CD14-positive monocyte (primary cell): ENCODE measurements around the gene NUP50. TPM values are rescaled to one million over a fixed set of nuclear protein-coding genes. Genes with fewer than 3 reads are reported as not detected.

Experiments
- DNase-seq, 3 donors: peaks; one replicate each; pipeline ENCODE4 v3.0.0-alpha.2; 2011 to 2022
- H2AFZ ChIP-seq: 2 replicates; pipeline ENCODE4 v1.6.0; 2012; ENCODE audit warnings: mild to moderate bottlenecking, low read depth, low read length, inconsistent platforms; ENCODE audit not compliant: insufficient read depth, poor library complexity, severe bottlenecking
- H3K27ac ChIP-seq, 2 donors: 1 replicate in 1 of 2; 2 replicates in 1 of 2; pipeline ENCODE4 v1.5.1; 2012 to 2013; ENCODE audit warnings: low read length in 2 of 2, control low read depth in 1 of 2, inconsistent platforms in 1 of 2, low read depth in 1 of 2, mild to moderate bottlenecking in 1 of 2
- H3K27me3 ChIP-seq, 2 donors: one replicate each; pipeline versions ENCODE4 v1.6.0 to v1.6.1; 2011 to 2013; ENCODE audit warnings: low read length in 2 of 2; ENCODE audit not compliant: control insufficient read depth in 2 of 2, insufficient read depth in 2 of 2
- H3K36me3 ChIP-seq, 2 donors: replicated peaks in 1 of 2; 1 replicate in 1 of 2; 2 replicates in 1 of 2; pipeline versions ENCODE4 v1.5.1 to v1.6.1; 2012 to 2013; ENCODE audit warnings: low read length in 2 of 2, control low read depth in 1 of 2, inconsistent platforms in 1 of 2, mild to moderate bottlenecking in 1 of 2; ENCODE audit not compliant: insufficient read depth in 2 of 2, control insufficient read depth in 1 of 2
- H3K4me1 ChIP-seq, 2 donors: 1 replicate in 1 of 2; 2 replicates in 1 of 2; pipeline versions ENCODE4 v1.5.1 to v1.6.1; 2012 to 2013; ENCODE audit warnings: low read length in 2 of 2, control low read depth in 1 of 2, inconsistent platforms in 1 of 2, mild to moderate bottlenecking in 1 of 2, moderate library complexity in 1 of 2; ENCODE audit not compliant: insufficient read depth in 2 of 2, control insufficient read depth in 1 of 2
- H3K4me2 ChIP-seq: replicated peaks from 2 replicates; pipeline ENCODE3; 2012; ENCODE audit warnings: low read length, moderate library complexity, mild to moderate bottlenecking; ENCODE audit not compliant: poor library complexity, severe bottlenecking; ENCODE audit errors: extremely low read depth
- H3K4me3 ChIP-seq, 3 experiments: fragments of 200-600 bp in 1 of 3; sonication (generic) in 1 of 3; replicated peaks in 1 of 3; 1 replicate in 2 of 3; 2 replicates in 1 of 3; pipeline ENCODE4 v1.5.1; 2011 to 2013; ENCODE audit warnings: low read length in 3 of 3, mild to moderate bottlenecking in 3 of 3, control low read depth in 2 of 3, low read depth in 2 of 3, inconsistent platforms in 1 of 3, moderate library complexity in 1 of 3
- H3K79me2 ChIP-seq: 2 replicates; pipeline ENCODE4 v1.6.0; 2012; ENCODE audit warnings: mild to moderate bottlenecking, control low read depth, inconsistent platforms, low read length, moderate library complexity; ENCODE audit not compliant: insufficient read depth
- H3K9ac ChIP-seq: 2 replicates; pipeline ENCODE4 v1.6.0; 2017; ENCODE audit warnings: low read length, mild to moderate bottlenecking; ENCODE audit not compliant: insufficient read depth, poor library complexity, severe bottlenecking
- H3K9me3 ChIP-seq, 2 donors: replicated peaks in 1 of 2; 1 replicate in 1 of 2; 2 replicates in 1 of 2; pipeline versions ENCODE4 v1.5.1 to v1.6.1; 2012 to 2013; ENCODE audit warnings: low read length in 2 of 2, control low read depth in 1 of 2; ENCODE audit not compliant: control insufficient read depth in 1 of 2, insufficient read depth in 1 of 2
- H4K20me1 ChIP-seq: 2 replicates; pipeline ENCODE4 v1.6.0; 2012; ENCODE audit warnings: mild to moderate bottlenecking, low read length, control low read depth, moderate library complexity; ENCODE audit not compliant: insufficient read depth
- H3K27ac Mint-ChIP-seq, 7 donors: one replicate each; pipeline ENCODE4 v1.8.0; 2020; ENCODE audit warnings: mild to moderate bottlenecking in 7 of 7, mixed read lengths in 7 of 7, moderate library complexity in 6 of 7, inconsistent platforms in 2 of 7
- H3K27me3 Mint-ChIP-seq, 3 donors: one replicate each; pipeline ENCODE4 v1.8.0; 2021 to 2022; ENCODE audit warnings: low read depth in 3 of 3, mild to moderate bottlenecking in 3 of 3, mixed read lengths in 3 of 3, moderate library complexity in 3 of 3, inconsistent platforms in 1 of 3
- H3K36me3 Mint-ChIP-seq, 2 donors: one replicate each; pipeline ENCODE4 v1.8.0; 2020; ENCODE audit warnings: mixed read lengths in 2 of 2, inconsistent platforms in 1 of 2, mild to moderate bottlenecking in 1 of 2
- H3K4me1 Mint-ChIP-seq: one replicate; pipeline ENCODE4 v1.8.0; 2020; ENCODE audit warnings: mild to moderate bottlenecking, mixed read lengths
- H3K4me3 Mint-ChIP-seq, 2 donors: one replicate each; pipeline ENCODE4 v1.8.0; 2020; ENCODE audit warnings: mild to moderate bottlenecking in 2 of 2, mixed read lengths in 2 of 2, moderate library complexity in 1 of 2
- H3K9me3 Mint-ChIP-seq, 7 donors: one replicate each; pipeline ENCODE4 v1.8.0; 2020 to 2022; ENCODE audit warnings: mixed read lengths in 7 of 7, mild to moderate bottlenecking in 6 of 7, moderate library complexity in 6 of 7, inconsistent platforms in 2 of 7
- WGBS: methylation state at CpG from one replicate; pipeline ENCODE4 v1.1.5; 2013; ENCODE audit warnings: missing lambda C conversion rate; ENCODE audit not compliant: insufficient coverage; 5-methylcytosine and 5-hydroxymethylcytosine counted together
- intact Hi-C, 2 donors: fragments of 100-400 bp; cut with micrococcal nuclease; formaldehyde crosslinking; loops; one replicate each; pipeline versions ENCODE4 v1.15.0 to v1.15.1; 2023
- polyA plus RNA-seq, 3 donors: library from polyadenylated mRNA; depleted of rRNA in 1 of 3; unstranded in 2 of 3; stranded (reverse) in 1 of 3; fragments of 300-500 nt in 2 of 3; fragments of >200 nt in 1 of 3; fragmentation: Illumina TruSeq in 2 of 3; gene quantifications; 1 replicate in 2 of 3; 2 replicates in 1 of 3; pipeline ENCODE4 v1.2.3, GENCODE V29; 2012 to 2021
- TF ChIP-seq, protein P1 (sequence below): fragments of 200-600 bp; IDR thresholded peaks from one replicate; pipeline ENCODE4 v1.8.0; 2022; ENCODE audit warnings: antibody characterized with exemption, mild to moderate bottlenecking

The NUP50 gene
- polyA plus RNA-seq, 3 donors: 23.4 to 28.4 (median 26.9) TPM

GRCh38 chr22:45203150-45203951 lies 39.6 kb downstream of the NUP50 start:
- WGBS: 97% methylated on average over 38 of the region's 40 CpGs
- Mint-ChIP-seq H3K27ac (peak overlapping the region in 2 of 7 donors; percentile 38 to 84), H3K36me3 (peaks cover 65 to 95% of the 10 kb centered on the region in 2 donors), H3K4me1 (no peaks in the 10 kb centered on the region), H3K27me3 (peaks cover 0 to 2% (median 0%) of the 10 kb centered on the region in 3 donors), H3K4me3 (no peak overlapping the region), H3K9me3 (no peaks in the 10 kb centered on the region)
- Histone ChIP-seq H3K4me1 (no peaks in the 10 kb centered on the region), H2AFZ (no peak overlapping the region), H3K27ac (peak overlapping the region in 1 of 2 donors; percentile 14), H3K36me3 (peaks cover 88 to 98% of the 10 kb centered on the region in 2 donors), H4K20me1 (peaks cover 100% of the 10 kb centered on the region), H3K9ac (no peak overlapping the region), H3K4me2 (no peak overlapping the region), H3K79me2 (peaks cover 91% of the 10 kb centered on the region), H3K27me3 (no peaks in the 10 kb centered on the region), H3K9me3 (no peaks in the 10 kb centered on the region), H3K4me3 (no peak overlapping the region)
- no peak for DNase-seq
- TF ChIP-seq, protein P1, sequence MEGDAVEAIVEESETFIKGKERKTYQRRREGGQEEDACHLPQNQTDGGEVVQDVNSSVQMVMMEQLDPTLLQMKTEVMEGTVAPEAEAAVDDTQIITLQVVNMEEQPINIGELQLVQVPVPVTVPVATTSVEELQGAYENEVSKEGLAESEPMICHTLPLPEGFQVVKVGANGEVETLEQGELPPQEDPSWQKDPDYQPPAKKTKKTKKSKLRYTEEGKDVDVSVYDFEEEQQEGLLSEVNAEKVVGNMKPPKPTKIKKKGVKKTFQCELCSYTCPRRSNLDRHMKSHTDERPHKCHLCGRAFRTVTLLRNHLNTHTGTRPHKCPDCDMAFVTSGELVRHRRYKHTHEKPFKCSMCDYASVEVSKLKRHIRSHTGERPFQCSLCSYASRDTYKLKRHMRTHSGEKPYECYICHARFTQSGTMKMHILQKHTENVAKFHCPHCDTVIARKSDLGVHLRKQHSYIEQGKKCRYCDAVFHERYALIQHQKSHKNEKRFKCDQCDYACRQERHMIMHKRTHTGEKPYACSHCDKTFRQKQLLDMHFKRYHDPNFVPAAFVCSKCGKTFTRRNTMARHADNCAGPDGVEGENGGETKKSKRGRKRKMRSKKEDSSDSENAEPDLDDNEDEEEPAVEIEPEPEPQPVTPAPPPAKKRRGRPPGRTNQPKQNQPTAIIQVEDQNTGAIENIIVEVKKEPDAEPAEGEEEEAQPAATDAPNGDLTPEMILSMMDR: no peak
- intact Hi-C loops: no loop called here

GRCh38 chr22:45204241-45204640 lies 40.5 kb downstream of the NUP50 start:
- Mint-ChIP-seq H3K4me1 (no peaks in the 10 kb centered on the region), H3K27ac (peak overlapping the region in 1 of 7 donors; percentile 21), H3K4me3 (no peak overlapping the region), H3K9me3 (no peaks in the 10 kb centered on the region), H3K27me3 (peaks cover 0 to 2% (median 0%) of the 10 kb centered on the region in 3 donors), H3K36me3 (peaks cover 62 to 92% of the 10 kb centered on the region in 2 donors)
- H3K9ac ChIP-seq: no peak overlapping the region
- peaks cover 100% of the 10 kb centered on the region for H4K20me1 ChIP-seq
- no peaks in the 10 kb centered on the region for H3K27me3 ChIP-seq
- peaks cover 89 to 98% of the 10 kb centered on the region in 2 donors for H3K36me3 ChIP-seq
- H3K4me2 ChIP-seq: no peak overlapping the region
- H3K27ac ChIP-seq: peak overlapping the region in 1 of 2 donors; percentile 26
- DNase-seq: no peak
- TF ChIP-seq, protein P1: no peak
- H3K4me1 ChIP-seq: no peaks in the 10 kb centered on the region
- peaks cover 95% of the 10 kb centered on the region for H3K79me2 ChIP-seq
- no peak overlapping the region for H3K4me3 ChIP-seq
- intact Hi-C loops: no loop called here
- H2AFZ ChIP-seq: no peak overlapping the region
- no peaks in the 10 kb centered on the region for H3K9me3 ChIP-seq
- 95% methylated on average over 13 of the region's 13 CpGs for WGBS
